HepG2 (cell line): Measurements from ENCODE around the gene NEUROD6. TPM values are rescaled to one million over a fixed set of nuclear protein-coding genes. Genes with fewer than 3 reads are reported as not detected.

ENCODE experiments used
- ATAC-seq: fragments of 200-7000 bp; cut with Tn5 transposase; 3 replicates; pipeline ENCODE4 v1.9.1; 2020; ENCODE audit warnings: mild to moderate bottlenecking, moderate library complexity
- BruUV-seq: library from RNA; stranded (reverse); fragments of 400-500 nt; replicated peaks from 2 replicates; lab custom pipeline; 2021; lab: Mats Ljungman, UMichigan
- CTCF ChIA-PET: fragments of 300-600 bp; formaldehyde crosslinking; extraction: SDS; loops from one replicate; lab custom pipeline; 2021; ENCODE audit warnings: low total read pairs, inconsistent platforms, low intra/inter-chr PET ratio; lab: Yijun Ruan, JAX
- POLR2A ChIA-PET: fragments of 350-600 bp; sonication (Branson Sonifier 250); formaldehyde crosslinking; loops from one replicate; lab custom pipeline; 2020; ENCODE audit warnings: antibody characterized with exemption, inconsistent platforms; lab: Yijun Ruan, JAX
- DNase-seq: peaks from one replicate; pipeline ENCODE4 v3.0.0-alpha.2; 2015; ENCODE audit warnings: low spot score
- FAIRE-seq: peaks from 3 replicates; lab custom pipeline; 2011; peaks lifted over from hg19 to GRCh38; lab: Jason Lieb, UNC
- H2AFZ ChIP-seq: one replicate; pipeline ENCODE4 v1.6.1; 2011; ENCODE audit warnings: low read length, inconsistent platforms
- H3K27ac ChIP-seq: fragments of 300-600 bp; 3 replicates; pipeline ENCODE4 v1.8.0; 2011; ENCODE audit warnings: mixed run types, mild to moderate bottlenecking, mixed read lengths, low read length, inconsistent platforms; ENCODE audit not compliant: insufficient read depth; ENCODE audit errors: extremely low read length
- H3K27me3 ChIP-seq, 2 experiments: fragments of 200-600 bp in 1 of 2; 2 replicates in 1 of 2; 3 replicates in 1 of 2; pipeline versions ENCODE4 v1.6.0 to v1.8.0; 2011; ENCODE audit warnings: low read length in 2 of 2, mild to moderate bottlenecking in 2 of 2, moderate library complexity in 2 of 2, inconsistent platforms in 1 of 2; ENCODE audit not compliant: insufficient read depth in 2 of 2, control insufficient read depth in 1 of 2
- H3K36me3 ChIP-seq, 2 experiments: fragments of 200-600 bp in 1 of 2; replicated peaks in 1 of 2; 2 replicates in 1 of 2; 3 replicates in 1 of 2; pipeline versions ENCODE4 v1.5.1 to v1.8.0; 2011; ENCODE audit warnings: low read length in 2 of 2, inconsistent platforms in 1 of 2; ENCODE audit not compliant: insufficient read depth in 2 of 2, control insufficient read depth in 1 of 2
- H3K4me1 ChIP-seq: 2 replicates; pipeline ENCODE4 v1.5.1; 2012; ENCODE audit warnings: low read length, inconsistent platforms; ENCODE audit not compliant: insufficient read depth
- H3K4me2 ChIP-seq: 2 replicates; pipeline ENCODE4 v1.6.0; 2011; ENCODE audit warnings: low read depth, low read length, inconsistent platforms
- H3K4me3 ChIP-seq, 3 experiments: fragments of 200-600 bp in 1 of 3; sonication (generic), shearing (Covaris generic) in 1 of 3; replicated peaks in 1 of 3; 2 replicates each; pipeline ENCODE4 v1.5.1; 2011 to 2016; ENCODE audit warnings: low read length in 3 of 3, inconsistent platforms in 2 of 3, low read depth in 2 of 3, mild to moderate bottlenecking in 2 of 3, control low read depth in 1 of 3, mixed read lengths in 1 of 3; ENCODE audit not compliant: insufficient read depth in 1 of 3
- H3K79me2 ChIP-seq: one replicate; pipeline ENCODE4 v1.6.1; 2011; ENCODE audit warnings: low read length, inconsistent platforms; ENCODE audit not compliant: insufficient read depth
- H3K9ac ChIP-seq: 2 replicates; pipeline ENCODE4 v1.6.0; 2011; ENCODE audit warnings: mild to moderate bottlenecking, low read depth, low read length, inconsistent platforms; ENCODE audit not compliant: insufficient read depth
- H3K9me3 ChIP-seq: 2 replicates; pipeline ENCODE4 v1.5.1; 2012; ENCODE audit warnings: mild to moderate bottlenecking, low read length
- H4K20me1 ChIP-seq: 2 replicates; pipeline ENCODE4 v1.6.0; 2011; ENCODE audit warnings: inconsistent platforms, mild to moderate bottlenecking, low read length, moderate library complexity; ENCODE audit not compliant: insufficient read depth
- ARNTL ChIP-seq: sonication (generic); formaldehyde crosslinking; IDR thresholded peaks from 2 replicates; pipeline ENCODE4 v1.4.0; 2020; ENCODE audit warnings: mild to moderate bottlenecking, missing genetic modification reagents
- BORCS8-MEF2B ChIP-seq: sonication (generic); formaldehyde crosslinking; IDR thresholded peaks from 2 replicates; pipeline ENCODE4 v1.8.0; 2022; ENCODE audit warnings: mild to moderate bottlenecking, missing genetic modification reagents
- GLMP ChIP-seq: sonication (generic); formaldehyde crosslinking; IDR thresholded peaks from 2 replicates; pipeline ENCODE4 v1.9.0; 2021; ENCODE audit warnings: missing genetic modification reagents, mild to moderate bottlenecking, borderline replicate concordance
- MXD3 ChIP-seq: IDR thresholded peaks from 2 replicates; pipeline ENCODE4 v1.6.1; 2016; ENCODE audit warnings: mild to moderate bottlenecking, missing biosample characterization, missing genetic modification reagents
- NFE2 ChIP-seq: sonication (generic); formaldehyde crosslinking; IDR thresholded peaks from 2 replicates; pipeline ENCODE4 v1.4.0; 2020; ENCODE audit warnings: missing genetic modification reagents
- RBM22 ChIP-seq: fragments of 200-400 bp; formaldehyde crosslinking; optimal IDR thresholded peaks from 2 replicates; pipeline ENCODE3; 2017; ENCODE audit warnings: mild to moderate bottlenecking, low read length, moderate library complexity
- SNAPC2 ChIP-seq: sonication (generic); formaldehyde crosslinking; IDR thresholded peaks from 2 replicates; pipeline ENCODE4 v1.8.1; 2022; ENCODE audit warnings: mild to moderate bottlenecking, missing genetic modification reagents
- STAG1 ChIP-seq: sonication (generic); formaldehyde crosslinking; IDR thresholded peaks from 2 replicates; pipeline ENCODE4 v1.4.0; 2020; ENCODE audit warnings: missing genetic modification reagents
- TCF7L2 ChIP-seq: IDR thresholded peaks from 2 replicates; pipeline ENCODE4 v1.6.1; 2011; ENCODE audit warnings: mild to moderate bottlenecking, low read depth, low read length, moderate library complexity
- ZBTB38 ChIP-seq: sonication (generic); formaldehyde crosslinking; IDR thresholded peaks from 2 replicates; pipeline ENCODE4 v1.5.1; 2020; ENCODE audit warnings: mild to moderate bottlenecking, missing genetic modification reagents
- ZMAT5 ChIP-seq: sonication (generic); formaldehyde crosslinking; IDR thresholded peaks from 2 replicates; pipeline ENCODE4 v1.5.0; 2020; ENCODE audit warnings: mild to moderate bottlenecking, low read depth, missing genetic modification reagents, borderline replicate concordance
- ZNF816 ChIP-seq: sonication (generic); formaldehyde crosslinking; IDR thresholded peaks from 2 replicates; pipeline ENCODE4 v1.8.0; 2022; ENCODE audit warnings: missing genetic modification reagents, mild to moderate bottlenecking, borderline replicate concordance
- ZSCAN20 ChIP-seq: sonication (generic); formaldehyde crosslinking; IDR thresholded peaks from 2 replicates; pipeline ENCODE4 v1.4.0; 2020; ENCODE audit warnings: missing genetic modification reagents, mild to moderate bottlenecking, borderline replicate concordance
- ZSCAN22 ChIP-seq: sonication (generic); formaldehyde crosslinking; IDR thresholded peaks from 2 replicates; pipeline ENCODE4 v1.4.0; 2020; ENCODE audit warnings: mild to moderate bottlenecking, missing genetic modification reagents
- ZSCAN25 ChIP-seq: sonication (generic); formaldehyde crosslinking; IDR thresholded peaks from 2 replicates; pipeline ENCODE4 v1.8.0; 2022; ENCODE audit warnings: mild to moderate bottlenecking, missing genetic modification reagents
- whole genome bisulfite sequencing: methylation state at CpG from one replicate; pipeline ENCODE4 v1.1.6; 2017; ENCODE audit warnings: low lambda C conversion rate; 5-methylcytosine and 5-hydroxymethylcytosine counted together
- in situ Hi-C: cut with HindIII; loops from 2 replicates; pipeline ENCODE4 v1.10.0; 2017; ENCODE audit warnings: low pct_unique_long_range_greater_than_20kb; ENCODE audit not compliant: extremely low pct_ligation_motif_present
- intact Hi-C: fragments of 100-400 bp; cut with micrococcal nuclease; formaldehyde crosslinking; loops from one replicate; pipeline ENCODE4 v1.10.0; 2022; ENCODE audit not compliant: unreplicated experiment
- polyA plus RNA-seq, 8 experiments: library from polyadenylated mRNA; depleted of rRNA in 3 of 8; stranded (reverse) in 7 of 8; unstranded in 1 of 8; fragments of >200 nt; fragmentation: Illumina TruSeq in 4 of 8; extraction: Trizol in 4 of 8; gene quantifications; 2 replicates each; pipeline versions ENCODE4 v1.2.1 to v1.2.3, GENCODE V29; 2011 to 2016; ENCODE audit warnings: low read depth in 4 of 8, missing spikeins in 1 of 8, mixed read lengths in 1 of 8; ENCODE audit not compliant: insufficient read depth in 1 of 8
- total RNA-seq, 5 experiments: library from RNA; depleted of rRNA; stranded (reverse); fragments of >200 nt; fragmentation: Illumina TruSeq; extraction: Trizol; gene quantifications; 2 replicates each; pipeline ENCODE4 v1.2.3, GENCODE V29; 2016; ENCODE audit warnings: low read depth in 1 of 5

Gene NEUROD6
- total and polyA plus RNA-seq, 2 of the 13 experiments (the other 11 are each of a cell fraction or from before 2014, with no cell fraction given): not detected

GRCh38 chr7:31370609-31371008 lies 30.1 kb upstream of the NEUROD6 start (continued):
- no peak for TF ChIP-seq RBM22
- TF ChIP-seq TCF7L2: no peak
- no peak for TF ChIP-seq MXD3
- TF ChIP-seq SNAPC2 (CRISPR knock-in tag): no peak
- no peak for TF ChIP-seq ZSCAN25 (CRISPR knock-in tag)
- TF ChIP-seq STAG1 (CRISPR knock-in tag): no peak
- no peak for TF ChIP-seq ARNTL
- TF ChIP-seq ZMAT5: no peak

- no peaks in the 10 kb centered on the region for H3K36me3 ChIP-seq
- WGBS: 46% methylated on average over 5 of the region's 10 CpGs
- no peaks in the 10 kb centered on the region for H3K79me2 ChIP-seq
- no peaks in the 10 kb centered on the region for H4K20me1 ChIP-seq
- H3K27ac ChIP-seq: no peak overlapping the region
- FAIRE-seq: no peak
- no peak overlapping the region for H3K9ac ChIP-seq
- no peak for TF ChIP-seq ZSCAN22 (CRISPR knock-in tag)
- no peak for TF ChIP-seq ZSCAN20 (CRISPR knock-in tag)
- TF ChIP-seq ZNF816 (CRISPR knock-in tag): no peak
- TF ChIP-seq GLMP (CRISPR knock-in tag): no peak
- TF ChIP-seq ZBTB38: no peak
- no peak for TF ChIP-seq NFE2 (CRISPR knock-in tag)
- TF ChIP-seq BORCS8-MEF2B (CRISPR knock-in tag): no peak
- H3K4me1 ChIP-seq: no peaks in the 10 kb centered on the region
- intact Hi-C loops (no loop called here), in situ Hi-C loops (no loop called here)
- H3K4me2 ChIP-seq: no peak overlapping the region
- POLR2A ChIA-PET: no interaction called here
- H3K9me3 ChIP-seq: no peaks in the 10 kb centered on the region
- no peak for ATAC-seq
- CTCF ChIA-PET: no interaction called here
- H2AFZ ChIP-seq: no peak overlapping the region
- peaks cover 0 to 8% of the 10 kb centered on the region in 2 experiments; a peak in 1 of 5 replicates for H3K27me3 ChIP-seq
- no peak for DNase-seq
- H3K4me3 ChIP-seq: no peak overlapping the region
- BruUV-seq: no TSS peak
Measured at GRCh38 chr7:31368620-31369019, 28.1 kb upstream of the NEUROD6 start.
